Activated CD8-positive, alpha-beta T cell treated with anti-CD3 and anti-CD28 coated beads, Interleukin-2, amount 10 ng/mL, durations not matched to agents 7 days and 5 days (primary cell): ENCODE data around the gene UPK1A. TPM values are rescaled to one million over a fixed set of nuclear protein-coding genes. Genes with fewer than 3 reads are reported as not detected.

Experiments
- ATAC-seq: fragments of 150-1000 bp; cut with Tn5 transposase; one replicate; pipeline ENCODE4 v1.10.0; 2021; ENCODE audit warnings: moderate library complexity
- CTCF ChIA-PET: fragments of 350-600 bp; sonication (Branson Sonifier 250); formaldehyde crosslinking; loops from one replicate; lab custom pipeline; 2021; ENCODE audit warnings: antibody characterized with exemption; lab: Charles Lee
- POLR2A ChIA-PET: fragments of 350-600 bp; sonication (Branson Sonifier 250); formaldehyde crosslinking; loops from one replicate; lab custom pipeline; 2021; ENCODE audit warnings: antibody characterized with exemption; lab: Charles Lee
- DNase-seq: peaks from one replicate; pipeline ENCODE4 v3.0.0-alpha.2; 2020
- H3K27ac Mint-ChIP-seq: one replicate; pipeline ENCODE4 v1.8.0; 2021; ENCODE audit warnings: mild to moderate bottlenecking, mixed read lengths
- H3K27me3 Mint-ChIP-seq: one replicate; pipeline ENCODE4 v1.8.0; 2021; ENCODE audit warnings: low read depth, mixed read lengths
- H3K36me3 Mint-ChIP-seq: one replicate; pipeline ENCODE4 v1.8.0; 2021; ENCODE audit warnings: low read depth, mixed read lengths
- H3K4me1 Mint-ChIP-seq: one replicate; pipeline ENCODE4 v1.8.0; 2021; ENCODE audit warnings: low read depth, mixed read lengths
- H3K4me3 Mint-ChIP-seq: one replicate; pipeline ENCODE4 v1.8.0; 2021; ENCODE audit warnings: mild to moderate bottlenecking, mixed read lengths
- H3K9me3 Mint-ChIP-seq: one replicate; pipeline ENCODE4 v1.8.0; 2022; ENCODE audit warnings: mixed read lengths; ENCODE audit not compliant: insufficient read depth
- total RNA-seq, 2 experiments: library from RNA; stranded (reverse); gene quantifications; one replicate each; pipeline ENCODE4 v1.2.3, GENCODE V29; 2021

The UPK1A gene
- total RNA-seq, 2 experiments from 2014 or later = 0.63 to 0.82 TPM

DNA sequence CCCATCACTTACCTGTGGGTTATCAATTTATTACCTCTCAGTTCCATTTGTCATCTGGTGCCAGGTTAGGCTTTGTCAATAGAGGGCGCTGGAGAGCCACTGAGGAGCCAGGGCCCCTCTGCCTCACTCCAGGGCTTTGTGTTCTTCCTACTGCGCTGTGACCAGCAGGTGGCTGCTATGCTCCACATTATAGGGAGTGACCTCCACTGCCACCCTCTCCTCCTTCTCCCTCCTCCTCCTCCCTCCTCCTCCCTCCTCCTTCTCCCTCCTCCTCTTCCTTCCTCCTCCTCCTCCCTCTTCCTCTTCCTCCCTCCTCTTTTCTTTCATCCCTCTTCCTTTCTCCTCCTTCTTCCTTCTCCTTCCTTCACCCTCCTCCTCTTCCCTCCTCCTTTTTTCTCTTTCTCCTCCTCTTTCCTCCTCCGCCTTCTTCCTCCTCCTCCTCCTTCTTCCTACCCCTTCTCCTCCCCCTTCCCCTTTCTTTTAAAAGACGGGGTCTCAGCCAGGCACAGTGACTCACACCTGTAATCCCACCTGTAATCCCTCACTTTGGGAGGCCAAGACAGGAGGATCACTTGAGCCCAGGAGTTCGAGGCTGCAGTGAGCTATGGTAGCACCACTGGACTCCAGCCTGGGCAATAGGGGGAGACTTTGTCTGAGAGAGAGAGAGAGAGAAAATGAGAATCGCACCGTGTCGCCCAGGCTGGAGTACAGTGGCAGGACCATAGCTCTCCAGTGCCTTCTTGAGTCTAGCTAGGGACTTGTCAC is 27.7 kb downstream of the UPK1A start:
- ATAC-seq (peak; percentile 100), DNase-seq (peak; percentile 95)
- Mint-ChIP-seq H3K27me3 (no peaks in the 10 kb centered on the region), H3K27ac (peak overlapping the region; percentile 70), H3K9me3 (no peaks in the 10 kb centered on the region), H3K4me1 (peaks cover 22% of the 10 kb centered on the region), H3K36me3 (no peaks in the 10 kb centered on the region), H3K4me3 (no peak overlapping the region)
- POLR2A ChIA-PET = interaction anchor here (0.6 to 6.9 kb wide), 3 partner anchors 19 to 51 kb away, joined by 3 to 96 read pairs (median 3); no protein-coding TSS in a partner anchor
- CTCF ChIA-PET = interaction anchor here (0.7 to 10.3 kb wide), 24 partner anchors 9 to 238 kb away, joined by 3 to 266 read pairs (median 6); partner anchors contain the start of genes KMT2B, LIN37, PSENEN and U2AF1L4

GRCh38 chr19:35695895-35696422 is 29.6 kb downstream of the UPK1A start:
- CTCF ChIA-PET = interaction anchor here (1.2 to 10.3 kb wide), 8 partner anchors 11 to 235 kb away, joined by 4 to 266 read pairs (median 6); partner anchors contain the start of genes IGFLR1, LIN37, PSENEN and U2AF1L4
- no peak overlapping the region for H3K4me3 Mint-ChIP-seq
- H3K4me1 Mint-ChIP-seq = peaks cover 27% of the 10 kb centered on the region
- H3K9me3 Mint-ChIP-seq = no peaks in the 10 kb centered on the region
- POLR2A ChIA-PET = interaction anchor here (0.9 to 6.9 kb wide), 4 partner anchors 17 to 131 kb away, joined by 3 to 96 read pairs (median 3); partner anchors contain the start of genes PSENEN and U2AF1L4
- no peak for ATAC-seq
- no peaks in the 10 kb centered on the region for H3K27me3 Mint-ChIP-seq
- no peak for DNase-seq
- no peak overlapping the region for H3K27ac Mint-ChIP-seq
- no peaks in the 10 kb centered on the region for H3K36me3 Mint-ChIP-seq

GRCh38 chr19:35696835-35697234 is 30.5 kb downstream of the UPK1A start:
- peaks cover 27% of the 10 kb centered on the region for H3K4me1 Mint-ChIP-seq
- no peaks in the 10 kb centered on the region for H3K9me3 Mint-ChIP-seq
- H3K36me3 Mint-ChIP-seq = no peaks in the 10 kb centered on the region
- ChIA-PET POLR2A (interaction anchor here (0.9 to 6.9 kb wide), 4 partner anchors 16 to 132 kb away, joined by 3 to 96 read pairs (median 3); partner anchors contain the start of genes PSENEN and U2AF1L4), CTCF (interaction anchor here (0.8 to 10.3 kb wide), 11 partner anchors 13 to 234 kb away, joined by 3 to 266 read pairs (median 4); partner anchors contain the start of genes COX6B1, IGFLR1 and LIN37)
- H3K4me3 Mint-ChIP-seq = no peak overlapping the region
- ATAC-seq (no peak), DNase-seq (no peak)
- H3K27ac Mint-ChIP-seq = no peak overlapping the region
- H3K27me3 Mint-ChIP-seq = no peaks in the 10 kb centered on the region

DNA sequence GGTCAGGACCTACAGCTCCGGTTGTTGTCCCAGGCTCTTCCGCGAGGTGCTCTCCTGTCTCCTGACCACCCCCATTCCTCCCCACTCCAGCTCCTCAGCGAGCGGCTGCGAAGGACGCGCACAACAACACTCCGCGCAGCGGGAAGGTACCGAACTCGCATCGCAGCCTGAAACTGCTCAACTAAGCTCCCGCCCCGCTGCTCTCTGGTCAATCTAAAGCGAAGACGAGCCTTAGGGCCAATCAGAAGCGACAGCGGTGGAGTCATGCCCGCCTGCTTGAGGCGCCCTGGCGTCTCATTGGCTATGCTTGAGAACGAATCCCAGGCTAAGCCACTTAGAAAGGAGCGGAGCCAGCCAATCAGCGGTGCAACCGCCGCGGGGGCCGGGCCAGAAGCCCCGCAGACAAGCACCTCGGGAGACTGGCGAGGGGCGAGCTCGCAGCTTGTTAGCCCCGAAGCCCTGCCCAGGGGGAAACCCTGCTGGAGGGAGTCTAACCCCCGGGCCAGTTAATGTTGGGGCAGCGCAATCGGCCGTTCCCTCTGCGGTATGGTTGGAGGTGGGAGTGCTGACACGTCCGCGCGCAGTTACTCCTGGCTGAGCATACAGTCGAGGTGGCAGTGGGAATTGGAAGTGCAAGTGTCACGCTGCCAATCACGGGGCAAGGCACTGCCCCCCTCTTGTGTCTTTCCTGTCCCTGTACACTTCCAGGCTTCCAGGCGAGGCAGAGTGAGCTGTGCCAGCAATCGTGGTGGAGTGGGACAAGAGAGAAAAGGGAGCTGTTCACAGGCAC is 36.1 kb downstream of the UPK1A start:
- peaks cover 15% of the 10 kb centered on the region for H3K4me1 Mint-ChIP-seq
- H3K27me3 Mint-ChIP-seq = no peaks in the 10 kb centered on the region
- ATAC-seq (peak; percentile 100), DNase-seq (peak; percentile 98)
- CTCF ChIA-PET = interaction anchor here (0.8 to 10.3 kb wide), 7 partner anchors 8 to 46 kb away, joined by 3 to 266 read pairs (median 4); partner anchors contain the start of genes LIN37, PSENEN and U2AF1L4
- H3K36me3 Mint-ChIP-seq = peaks cover 2% of the 10 kb centered on the region
- H3K9me3 Mint-ChIP-seq = no peaks in the 10 kb centered on the region
- H3K4me3 Mint-ChIP-seq = peak overlapping the region; percentile 92
- H3K27ac Mint-ChIP-seq = peak overlapping the region; percentile 97
- POLR2A ChIA-PET = interaction anchor here (0.5 to 4.9 kb wide), 8 partner anchors 11 to 249 kb away, joined by 3 to 113 read pairs (median 4); partner anchors contain the start of genes COX6B1, IGFLR1, KMT2B and U2AF1L4

DNA sequence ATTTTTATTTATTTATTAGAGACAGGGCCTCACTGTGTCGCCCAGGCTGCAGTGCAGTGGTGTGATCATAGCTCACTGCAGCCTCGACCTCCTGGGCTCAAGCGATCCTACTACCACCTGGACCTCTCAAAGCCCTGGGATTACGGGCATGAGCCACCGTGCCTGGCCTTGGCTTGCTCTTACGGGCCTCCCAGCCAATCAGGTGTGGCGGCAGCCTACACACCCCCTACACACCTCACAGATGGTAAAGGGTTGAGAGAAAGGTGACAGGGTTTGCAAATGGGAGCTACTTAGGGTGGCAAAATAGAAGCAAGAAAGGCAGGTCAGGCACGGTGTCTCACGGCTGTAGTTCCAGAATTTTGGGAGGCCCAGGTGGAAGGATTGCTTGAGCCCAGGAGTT is 37.0 kb downstream of the UPK1A start:
- Mint-ChIP-seq H3K4me1 (peaks cover 13% of the 10 kb centered on the region), H3K27ac (no peak overlapping the region), H3K36me3 (peaks cover 2% of the 10 kb centered on the region), H3K9me3 (no peaks in the 10 kb centered on the region), H3K27me3 (no peaks in the 10 kb centered on the region), H3K4me3 (peak overlapping the region; percentile 92)
- ChIA-PET POLR2A (interaction anchor here (0.5 to 4.9 kb wide), 2 partner anchors 10 to 11 kb away, joined by 3 to 113 read pairs; no protein-coding TSS in a partner anchor), CTCF (interaction anchor here (2.5 to 10.3 kb wide), 2 partner anchors 9 to 10 kb away, joined by 13 to 266 read pairs; no protein-coding TSS in a partner anchor)
- ATAC-seq (no peak), DNase-seq (no peak)

- H3K27me3 Mint-ChIP-seq = no peaks in the 10 kb centered on the region
- ChIA-PET CTCF (interaction anchor here (2.5 to 10.3 kb wide), 2 partner anchors 9 to 10 kb away, joined by 13 to 266 read pairs; no protein-coding TSS in a partner anchor), POLR2A (interaction anchor here (4.9 kb wide), 1 partner anchor 9 kb away, joined by 113 read pairs; no protein-coding TSS in a partner anchor)
- peaks cover 2% of the 10 kb centered on the region for H3K36me3 Mint-ChIP-seq
- DNase-seq = no peak
- no peaks in the 10 kb centered on the region for H3K9me3 Mint-ChIP-seq
- no peak within 1 kb of the TSS for H3K27ac Mint-ChIP-seq
- no peak for ATAC-seq
- H3K4me1 Mint-ChIP-seq = peaks cover 19% of the 10 kb centered on the region
- H3K4me3 Mint-ChIP-seq = no peak within 1 kb of the TSS
Observed at GRCh38 chr19:35704218-35704617, 37.9 kb downstream of the UPK1A start, which contains the start of gene ZBTB32. TSS of gene ZBTB32 (plus strand) at chr19:35704558. CDS start at chr19:35714627, 10,069 bp downstream.

GRCh38 chr19:35708391-35708790 is 42.1 kb downstream of the UPK1A start:
- H3K36me3 Mint-ChIP-seq = no peaks in the 10 kb centered on the region
- POLR2A ChIA-PET = no interaction called here
- CTCF ChIA-PET = interaction anchor here (1.7 to 2.0 kb wide), 2 partner anchors 10 to 14 kb away, joined by 6 to 11 read pairs; no protein-coding TSS in a partner anchor
- H3K27me3 Mint-ChIP-seq = no peaks in the 10 kb centered on the region
- H3K4me3 Mint-ChIP-seq = no peak overlapping the region
- ATAC-seq = no peak
- no peaks in the 10 kb centered on the region for H3K9me3 Mint-ChIP-seq
- no peak overlapping the region for H3K27ac Mint-ChIP-seq
- no peak for DNase-seq
- peaks cover 41% of the 10 kb centered on the region for H3K4me1 Mint-ChIP-seq

- Mint-ChIP-seq H3K36me3 (peaks cover 16% of the 10 kb centered on the region), H3K4me3 (peak overlapping the region; percentile 34), H3K27ac (peak overlapping the region; percentile 95), H3K27me3 (no peaks in the 10 kb centered on the region), H3K9me3 (no peaks in the 10 kb centered on the region), H3K4me1 (peaks cover 67% of the 10 kb centered on the region)
- POLR2A ChIA-PET = interaction anchor here (0.9 to 7.6 kb wide), 7 partner anchors 8 to 221 kb away, joined by 3 to 113 read pairs (median 8); partner anchors contain the start of genes LIN37, PSENEN, U2AF1L4 and ZBTB32
- CTCF ChIA-PET = interaction anchor here (0.8 to 6.7 kb wide), 6 partner anchors 12 to 220 kb away, joined by 3 to 266 read pairs (median 6); partner anchors contain the start of gene LIN37
- peak; percentile 29 for ATAC-seq
- DNase-seq = peak; percentile 75
Observed at GRCh38 chr19:35710784-35711723, 44.7 kb downstream of the UPK1A start.

GRCh38 chr19:35712567-35713505 is 46.5 kb downstream of the UPK1A start:
- H3K27me3 Mint-ChIP-seq = no peaks in the 10 kb centered on the region
- peak overlapping the region; percentile 83 for H3K4me3 Mint-ChIP-seq
- peaks cover 74% of the 10 kb centered on the region for H3K4me1 Mint-ChIP-seq
- POLR2A ChIA-PET = interaction anchor here (0.6 to 7.6 kb wide), 8 partner anchors 10 to 307 kb away, joined by 3 to 113 read pairs (median 8); partner anchors contain the start of genes COX6B1, NFKBID, PSENEN and U2AF1L4
- H3K9me3 Mint-ChIP-seq = no peaks in the 10 kb centered on the region
- peak overlapping the region; percentile 95 for H3K27ac Mint-ChIP-seq
- CTCF ChIA-PET = interaction anchor here (1.3 to 6.7 kb wide), 9 partner anchors 14 to 218 kb away, joined by 3 to 266 read pairs (median 6); partner anchors contain the start of genes COX6B1, LIN37, PSENEN and U2AF1L4
- ATAC-seq = peak; percentile 25
- DNase-seq = peak; percentile 89
- peaks cover 24% of the 10 kb centered on the region for H3K36me3 Mint-ChIP-seq
